Activated CD8-positive, alpha-beta T cell treated with anti-CD3 and anti-CD28 coated beads, Interleukin-2, amount 10 ng/mL, durations not matched to agents 7 days and 5 days (primary cell): ENCODE data around the gene CYCS. TPM values are rescaled to one million over a fixed set of nuclear protein-coding genes. Genes with fewer than 3 reads are reported as not detected.
"Not testable (repeated sequence)": the region's sequence is repeated elsewhere in the genome, so short reads cannot be mapped to it uniquely, and the experiment has no call there.

ENCODE experiments used
- ATAC-seq: fragments of 150-1000 bp; cut with Tn5 transposase; one replicate; pipeline ENCODE4 v1.10.0; 2021; ENCODE audit warnings: moderate library complexity
- CTCF ChIA-PET: fragments of 350-600 bp; sonication (Branson Sonifier 250); formaldehyde crosslinking; loops from one replicate; lab custom pipeline; 2021; ENCODE audit warnings: antibody characterized with exemption; lab: Charles Lee
- POLR2A ChIA-PET: fragments of 350-600 bp; sonication (Branson Sonifier 250); formaldehyde crosslinking; loops from one replicate; lab custom pipeline; 2021; ENCODE audit warnings: antibody characterized with exemption; lab: Charles Lee
- DNase-seq: peaks from one replicate; pipeline ENCODE4 v3.0.0-alpha.2; 2020
- H3K27ac Mint-ChIP-seq: one replicate; pipeline ENCODE4 v1.8.0; 2021; ENCODE audit warnings: mild to moderate bottlenecking, mixed read lengths
- H3K27me3 Mint-ChIP-seq: one replicate; pipeline ENCODE4 v1.8.0; 2021; ENCODE audit warnings: low read depth, mixed read lengths
- H3K36me3 Mint-ChIP-seq: one replicate; pipeline ENCODE4 v1.8.0; 2021; ENCODE audit warnings: low read depth, mixed read lengths
- H3K4me1 Mint-ChIP-seq: one replicate; pipeline ENCODE4 v1.8.0; 2021; ENCODE audit warnings: low read depth, mixed read lengths
- H3K4me3 Mint-ChIP-seq: one replicate; pipeline ENCODE4 v1.8.0; 2021; ENCODE audit warnings: mild to moderate bottlenecking, mixed read lengths
- H3K9me3 Mint-ChIP-seq: one replicate; pipeline ENCODE4 v1.8.0; 2022; ENCODE audit warnings: mixed read lengths; ENCODE audit not compliant: insufficient read depth
- total RNA-seq, 2 experiments: library from RNA; stranded (reverse); gene quantifications; one replicate each; pipeline ENCODE4 v1.2.3, GENCODE V29; 2021

CYCS gene
- total RNA-seq = 100 to 1,000 TPM; 153 to 157 TPM

GRCh38 chr7:25125137-25125946 lies at the start of gene CYCS:
TSS of gene CYCS (minus strand) at chr7:25125260. CDS start at chr7:25124119, 1,141 bp downstream.
- DNase-seq = peak; percentile 100
- H3K36me3 Mint-ChIP-seq = peaks cover 40% of the 10 kb centered on the region
- peak within 1 kb of the TSS; percentile 95 for H3K27ac Mint-ChIP-seq
- peak within 1 kb of the TSS; percentile 86 for H3K4me3 Mint-ChIP-seq
- ATAC-seq = peak; percentile 95
- ChIA-PET CTCF (interaction anchor here (0.8 to 4.0 kb wide), 9 partner anchors 14 to 313 kb away, joined by 3 to 21 read pairs (median 7); a partner anchor contains a TSS), POLR2A (interaction anchor here (0.6 to 1.7 kb wide), 18 partner anchors 9 to 1448 kb away, joined by 3 to 10 read pairs (median 5); partner anchors contain the start of gene OSBPL3)
- peaks cover 38% of the 10 kb centered on the region for H3K4me1 Mint-ChIP-seq
- no peaks in the 10 kb centered on the region for H3K9me3 Mint-ChIP-seq
- no peaks in the 10 kb centered on the region for H3K27me3 Mint-ChIP-seq

- Mint-ChIP-seq H3K36me3 (peaks cover 15% of the 10 kb centered on the region), H3K4me1 (no peaks in the 10 kb centered on the region), H3K9me3 (no peaks in the 10 kb centered on the region), H3K27me3 (no peaks in the 10 kb centered on the region), H3K4me3 (no peak overlapping the region), H3K27ac (no peak overlapping the region)
- ChIA-PET POLR2A (interaction anchor here (1.4 kb wide), 1 partner anchor 48 kb away, joined by 3 read pairs; the partner anchor contains the start of gene CYCS), CTCF (no interaction called here)
- ATAC-seq = no peak
- no peak for DNase-seq
These were observed 48.1 kb upstream of the CYCS start for GRCh38 chr7:25173184-25173583.

DNA sequence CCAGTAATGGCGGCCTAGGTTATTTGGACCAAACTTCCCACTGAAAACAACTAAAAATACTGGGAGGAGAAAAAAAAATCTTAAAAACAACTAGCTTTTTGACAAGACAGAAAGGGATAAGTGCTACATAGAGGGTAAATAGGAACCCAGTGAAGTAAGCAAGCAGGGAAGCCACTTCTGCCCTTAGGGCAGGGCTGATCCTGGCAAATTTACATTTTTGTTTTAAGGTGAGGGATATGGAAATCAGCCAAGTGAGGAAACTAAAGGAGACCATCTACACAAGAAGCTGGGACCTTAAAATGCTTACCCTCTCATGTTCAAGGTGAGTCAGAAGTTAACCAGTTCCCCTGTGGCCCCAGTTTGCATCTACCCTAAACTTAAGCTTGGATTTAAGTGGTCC lies 46.5 kb upstream of the CYCS start:
- no peak overlapping the region for H3K27ac Mint-ChIP-seq
- DNase-seq = no peak
- H3K36me3 Mint-ChIP-seq = peaks cover 9% of the 10 kb centered on the region
- H3K4me3 Mint-ChIP-seq = no peak overlapping the region
- H3K27me3 Mint-ChIP-seq = no peaks in the 10 kb centered on the region
- POLR2A ChIA-PET = interaction anchor here (1.3 kb wide), 1 partner anchor 9 kb away, joined by 3 read pairs; a partner anchor contains a TSS
- no peaks in the 10 kb centered on the region for H3K9me3 Mint-ChIP-seq
- CTCF ChIA-PET = interaction anchor here (2.6 kb wide), 1 partner anchor 9 kb away, joined by 8 read pairs; a partner anchor contains a TSS
- H3K4me1 Mint-ChIP-seq = no peaks in the 10 kb centered on the region
- no peak for ATAC-seq

DNA sequence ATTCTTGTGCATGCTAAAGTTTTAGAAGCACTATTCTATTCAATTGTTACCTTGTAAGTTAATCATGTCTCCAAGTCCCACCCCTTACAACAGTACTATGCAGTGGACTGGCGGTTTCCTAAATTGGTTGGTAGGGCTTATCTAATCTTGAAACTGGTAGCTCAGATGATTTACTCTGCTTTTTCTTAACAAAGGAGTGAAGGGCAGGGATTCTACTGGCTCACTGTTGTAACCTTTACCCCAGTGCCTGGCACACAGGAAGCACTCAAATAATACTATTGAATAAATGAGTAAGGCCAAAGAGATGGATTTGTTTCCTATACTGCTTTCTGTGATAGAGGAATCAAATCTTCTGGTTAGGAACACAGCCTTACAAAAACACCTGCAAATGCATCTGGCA lies 46.0 kb upstream of the CYCS start:
- no peaks in the 10 kb centered on the region for H3K27me3 Mint-ChIP-seq
- ChIA-PET CTCF (interaction anchor here (2.6 kb wide), 1 partner anchor 9 kb away, joined by 8 read pairs; a partner anchor contains a TSS), POLR2A (interaction anchor here (1.3 kb wide), 1 partner anchor 9 kb away, joined by 3 read pairs; a partner anchor contains a TSS)
- H3K27ac Mint-ChIP-seq = no peak overlapping the region
- no peak for DNase-seq
- no peaks in the 10 kb centered on the region for H3K4me1 Mint-ChIP-seq
- H3K9me3 Mint-ChIP-seq = no peaks in the 10 kb centered on the region
- peaks cover 9% of the 10 kb centered on the region for H3K36me3 Mint-ChIP-seq
- no peak for ATAC-seq
- no peak overlapping the region for H3K4me3 Mint-ChIP-seq

GRCh38 chr7:25169683-25170082 lies 44.6 kb upstream of the CYCS start:
- Mint-ChIP-seq H3K4me3 (no peak overlapping the region), H3K36me3 (peaks cover 9% of the 10 kb centered on the region), H3K27ac (no peak overlapping the region), H3K4me1 (no peaks in the 10 kb centered on the region), H3K27me3 (no peaks in the 10 kb centered on the region), H3K9me3 (no peaks in the 10 kb centered on the region)
- no peak for ATAC-seq
- DNase-seq = no peak
- ChIA-PET POLR2A (no interaction called here), CTCF (interaction anchor here (2.6 kb wide), 1 partner anchor 11 kb away, joined by 8 read pairs; a partner anchor contains a TSS)

- no peak for DNase-seq
- POLR2A ChIA-PET = no interaction called here
- H3K27ac Mint-ChIP-seq = no peak overlapping the region
These were observed 43.1 kb upstream of the CYCS start for GRCh38 chr7:25168145-25168544.

GRCh38 chr7:25167262-25167843 lies 42.3 kb upstream of the CYCS start:
- Mint-ChIP-seq H3K27ac (no peak overlapping the region), H3K36me3 (peaks cover 9% of the 10 kb centered on the region), H3K9me3 (no peaks in the 10 kb centered on the region), H3K4me1 (no peaks in the 10 kb centered on the region), H3K27me3 (no peaks in the 10 kb centered on the region), H3K4me3 (no peak overlapping the region)
- ChIA-PET POLR2A (no interaction called here), CTCF (no interaction called here)
- ATAC-seq (no peak), DNase-seq (no peak)

More at GRCh38 chr7:25168145-25168544, 43.1 kb upstream of the CYCS start:
- no peak overlapping the region for H3K4me3 Mint-ChIP-seq
- H3K27me3 Mint-ChIP-seq = no peaks in the 10 kb centered on the region
- CTCF ChIA-PET = no interaction called here
- no peaks in the 10 kb centered on the region for H3K9me3 Mint-ChIP-seq
- H3K4me1 Mint-ChIP-seq = no peaks in the 10 kb centered on the region
- ATAC-seq = no peak
- peaks cover 9% of the 10 kb centered on the region for H3K36me3 Mint-ChIP-seq

DNA sequence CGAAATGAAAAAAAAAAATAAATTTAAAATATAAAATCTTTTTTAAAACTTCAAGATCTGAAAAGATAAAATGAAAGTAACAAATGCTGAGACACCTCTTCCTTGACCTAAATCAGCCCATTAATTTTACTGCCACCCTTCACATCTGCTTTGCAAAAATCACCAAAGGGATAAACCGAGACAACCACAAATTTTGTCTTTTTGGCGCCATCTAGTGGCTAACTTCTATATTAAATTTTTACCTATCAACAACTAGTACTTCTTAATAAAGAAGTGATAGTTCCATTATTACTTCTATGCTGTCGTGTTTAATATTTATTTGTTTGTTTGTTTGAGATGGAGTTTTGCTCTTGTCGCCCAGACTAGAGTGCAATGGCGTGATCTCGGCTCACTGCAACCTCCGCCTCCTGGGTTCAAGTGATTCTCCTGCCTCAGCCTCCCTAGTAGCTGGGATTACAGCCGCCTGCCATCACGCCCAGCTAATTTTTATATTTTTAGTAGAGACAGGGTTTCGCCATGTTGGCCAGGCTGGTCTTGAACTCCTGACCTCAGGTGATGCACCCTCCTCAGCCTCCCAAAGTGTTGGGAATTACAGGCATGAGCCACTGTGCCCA lies 35.0 kb upstream of the CYCS start:
- H3K27me3 Mint-ChIP-seq, H3K27ac Mint-ChIP-seq, H3K36me3 Mint-ChIP-seq, H3K9me3 Mint-ChIP-seq, POLR2A ChIA-PET, H3K4me1 Mint-ChIP-seq, H3K4me3 Mint-ChIP-seq: not testable (repeated sequence)
- DNase-seq = peak; percentile 29
- CTCF ChIA-PET = interaction anchor here (1.5 to 2.2 kb wide), 5 partner anchors 20 to 67 kb away, joined by 3 to 9 read pairs (median 5); partner anchors contain the start of gene CYCS
- peak; percentile 27 for ATAC-seq

GRCh38 chr7:25158966-25159365 lies 33.9 kb upstream of the CYCS start:
- Mint-ChIP-seq H3K9me3 (no peaks in the 10 kb centered on the region), H3K27me3 (no peaks in the 10 kb centered on the region), H3K4me3 (no peak overlapping the region), H3K4me1 (peaks cover 1% of the 10 kb centered on the region), H3K27ac (no peak overlapping the region), H3K36me3 (no peaks in the 10 kb centered on the region)
- no peak for ATAC-seq
- CTCF ChIA-PET = interaction anchor here (0.8 to 2.1 kb wide), 3 partner anchors 9 to 65 kb away, joined by 3 to 5 read pairs (median 3); partner anchors contain the start of gene CYCS
- POLR2A ChIA-PET = interaction anchor here (0.9 kb wide), 1 partner anchor 33 kb away, joined by 5 read pairs; the partner anchor contains the start of gene CYCS
- no peak for DNase-seq

- Mint-ChIP-seq H3K27me3 (no peaks in the 10 kb centered on the region), H3K9me3 (no peaks in the 10 kb centered on the region), H3K4me3 (no peak overlapping the region), H3K36me3 (peaks cover 2% of the 10 kb centered on the region), H3K4me1 (peaks cover 2% of the 10 kb centered on the region), H3K27ac (no peak overlapping the region)
- ATAC-seq (no peak), DNase-seq (no peak)
- ChIA-PET CTCF (no interaction called here), POLR2A (interaction anchor here (1.8 kb wide), 1 partner anchor 27 kb away, joined by 7 read pairs; the partner anchor contains the start of gene CYCS)
These were observed 26.7 kb upstream of the CYCS start for GRCh38 chr7:25151773-25152172.

DNA sequence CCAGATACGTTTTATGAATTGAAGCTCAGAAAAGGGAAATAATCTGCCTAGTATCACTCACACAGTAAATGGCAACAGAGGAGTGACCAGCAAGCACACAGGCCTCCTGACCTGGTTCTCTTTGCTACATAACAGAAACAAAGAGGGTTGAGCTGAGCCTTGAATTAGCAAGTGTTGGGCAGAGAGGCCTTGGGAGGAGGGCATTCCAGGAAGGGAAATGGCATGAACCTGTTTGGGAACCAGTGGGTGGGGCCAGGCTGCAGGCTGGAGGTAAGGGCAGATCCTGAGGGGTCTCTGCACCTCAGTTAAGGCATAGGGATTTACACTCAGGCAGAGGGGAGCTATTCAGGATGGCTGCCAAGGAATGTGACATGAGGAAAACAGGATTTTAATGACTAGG lies 24.8 kb upstream of the CYCS start:
- Mint-ChIP-seq H3K9me3 (no peaks in the 10 kb centered on the region), H3K27ac (no peak overlapping the region), H3K27me3 (no peaks in the 10 kb centered on the region), H3K4me1 (peaks cover 2% of the 10 kb centered on the region), H3K36me3 (peaks cover 2% of the 10 kb centered on the region), H3K4me3 (no peak overlapping the region)
- no peak for DNase-seq
- ATAC-seq = no peak
- CTCF ChIA-PET = interaction anchor here (1.3 kb wide), 1 partner anchor 9 kb away, joined by 3 read pairs; no protein-coding TSS in a partner anchor
- POLR2A ChIA-PET = interaction anchor here (1.8 kb wide), 1 partner anchor 25 kb away, joined by 7 read pairs; the partner anchor contains the start of gene CYCS
